Right lobe of liver (tissue), 4 donors: ENCODE results near the gene DGKZ.

Experiments used
- CTCF ChIP-seq, 4 donors: fragments of 200-600 bp in 3 of 4; fragments of 450-650 bp in 1 of 4; IDR thresholded peaks; one replicate each; pipeline versions ENCODE4 v1.5.1 to v1.8.0; 2016 to 2022; ENCODE audit warnings: antibody characterized with exemption in 4 of 4, mild to moderate bottlenecking in 2 of 4
- POLR2A ChIP-seq: fragments of 450-650 bp; IDR thresholded peaks from one replicate; pipeline ENCODE4 v1.6.1; 2017; ENCODE audit warnings: antibody characterized with exemption, mild to moderate bottlenecking
- donor health status: DM: no; HTN: no; CAD: no.
- donor health status: DM: no; HTN: no; CAD: no.
- donor health status: DM: no; HTN: yes; CAD: no.

GRCh38 chr11:46382646-46383403 lies 35.6 kb downstream of the DGKZ start:
- no peak for TF ChIP-seq POLR2A
- TF ChIP-seq CTCF (IDR thresholded peaks at IDR 0.05) = peak; percentile 39 to 66 (median 54)
